Natural killer cell (primary cell): ENCODE results near the gene CNKSR2. TPM values are rescaled to one million over a fixed set of nuclear protein-coding genes. Genes with fewer than 3 reads are reported as not detected.

ENCODE experiments used
- ATAC-seq, 3 donors: fragments of 150-1000 bp in 2 of 3; fragments of 200-7000 bp in 1 of 3; cut with Tn5 transposase; 1 replicate in 1 of 3; 2 replicates in 2 of 3; pipeline ENCODE4 v1.10.0; 2021; ENCODE audit warnings: mild to moderate bottlenecking in 2 of 3, moderate library complexity in 2 of 3
- DNase-seq, 2 donors: peaks; one replicate each; pipeline versions ENCODE4 v3.0.0 to v3.0.0-alpha.2; 2013 to 2021; ENCODE audit warnings: mixed read lengths in 1 of 2
- H3K27ac ChIP-seq: one replicate; pipeline ENCODE4 v1.5.1; 2013; ENCODE audit warnings: mild to moderate bottlenecking, low read length
- H3K27me3 ChIP-seq: one replicate; pipeline ENCODE4 v1.6.1; 2013; ENCODE audit warnings: low read length; ENCODE audit not compliant: control insufficient read depth, insufficient read depth
- H3K36me3 ChIP-seq: one replicate; pipeline ENCODE4 v1.6.1; 2013; ENCODE audit warnings: low read length; ENCODE audit not compliant: control insufficient read depth, insufficient read depth
- H3K4me1 ChIP-seq: one replicate; pipeline ENCODE4 v1.6.1; 2013; ENCODE audit warnings: low read length; ENCODE audit not compliant: control insufficient read depth, insufficient read depth
- H3K4me3 ChIP-seq: one replicate; pipeline ENCODE4 v1.5.1; 2013; ENCODE audit warnings: low read length
- H3K9me3 ChIP-seq: one replicate; pipeline ENCODE4 v1.6.1; 2013; ENCODE audit warnings: low read length; ENCODE audit not compliant: control insufficient read depth, insufficient read depth
- H3K27ac Mint-ChIP-seq, 2 donors: one replicate each; pipeline ENCODE4 v1.8.0; 2022; ENCODE audit warnings: mild to moderate bottlenecking in 2 of 2, mixed read lengths in 2 of 2, moderate library complexity in 1 of 2
- H3K27me3 Mint-ChIP-seq, 2 donors: one replicate each; pipeline ENCODE4 v1.8.0; 2022; ENCODE audit warnings: low read depth in 2 of 2, mixed read lengths in 2 of 2
- H3K36me3 Mint-ChIP-seq: one replicate; pipeline ENCODE4 v1.8.0; 2022; ENCODE audit warnings: mixed read lengths
- H3K4me1 Mint-ChIP-seq, 2 donors: one replicate each; pipeline ENCODE4 v1.8.0; 2022; ENCODE audit warnings: mixed read lengths in 2 of 2
- H3K4me3 Mint-ChIP-seq: one replicate; pipeline ENCODE4 v1.8.0; 2022; ENCODE audit warnings: mild to moderate bottlenecking, moderate library complexity, mixed read lengths
- H3K9me3 Mint-ChIP-seq, 2 donors: one replicate each; pipeline ENCODE4 v1.8.0; 2022; ENCODE audit warnings: mixed read lengths in 2 of 2
- CTCF ChIP-seq: fragments of 200-600 bp; IDR thresholded peaks from one replicate; pipeline ENCODE4 v1.8.0; 2022; ENCODE audit warnings: antibody characterized with exemption
- WGBS: methylation state at CpG from one replicate; pipeline ENCODE4 v1.1.7; 2013; ENCODE audit warnings: missing lambda C conversion rate; ENCODE audit not compliant: insufficient coverage; 5-methylcytosine and 5-hydroxymethylcytosine counted together
- intact Hi-C: fragments of 100-400 bp; cut with micrococcal nuclease; formaldehyde crosslinking; loops from one replicate; pipeline ENCODE4 v1.14.2; 2022
- total RNA-seq, 4 donors: library from RNA; stranded (reverse); fragments of 120-200 nt in 1 of 4; gene quantifications; one replicate each; pipeline versions ENCODE4 v1.2.3 to v1.2.4, GENCODE V29; 2013 to 2022

The CNKSR2 gene
- total RNA-seq, 3 donors from 2014 or later (not counting 1 experiment from before 2014, with no cell fraction given): 1.8 to 2.2 (median 1.8) TPM

GRCh38 chrX:21659320-21659719, 285.1 kb downstream of the CNKSR2 start:
- Histone ChIP-seq H3K9me3 (no peaks in the 10 kb centered on the region), H3K27ac (no peak overlapping the region), H3K36me3 (no peaks in the 10 kb centered on the region), H3K4me1 (peaks cover 4% of the 10 kb centered on the region), H3K4me3 (no peak overlapping the region), H3K27me3 (peaks cover 4% of the 10 kb centered on the region)
- intact Hi-C loops: no loop called here
- ATAC-seq (no peak), DNase-seq (no peak)
- Mint-ChIP-seq H3K27me3 (peaks cover 16 to 20% of the 10 kb centered on the region in 2 donors), H3K4me3 (no peak overlapping the region), H3K4me1 (no peaks in the 10 kb centered on the region), H3K27ac (no peak overlapping the region), H3K9me3 (no peaks in the 10 kb centered on the region), H3K36me3 (no peaks in the 10 kb centered on the region)
- TF ChIP-seq CTCF: no peak
- WGBS: 72% methylated on average over 3 of the region's 3 CpGs

- no peak for DNase-seq
- Mint-ChIP-seq H3K27me3 (peaks cover 16 to 20% of the 10 kb centered on the region in 2 donors), H3K4me3 (peak overlapping the region; percentile 7), H3K9me3 (no peaks in the 10 kb centered on the region), H3K4me1 (no peaks in the 10 kb centered on the region), H3K36me3 (no peaks in the 10 kb centered on the region), H3K27ac (no peak overlapping the region)
- ATAC-seq: no peak
- Histone ChIP-seq H3K36me3 (no peaks in the 10 kb centered on the region), H3K4me3 (no peak overlapping the region), H3K9me3 (no peaks in the 10 kb centered on the region), H3K4me1 (peaks cover 4% of the 10 kb centered on the region), H3K27ac (no peak overlapping the region), H3K27me3 (peaks cover 4% of the 10 kb centered on the region)
- TF ChIP-seq CTCF: no peak
- WGBS: no CpG with 5 or more reads among the region's 2 CpGs
- intact Hi-C loops: no loop called here
These were observed 285.9 kb downstream of the CNKSR2 start for GRCh38 chrX:21660156-21660555.

- Mint-ChIP-seq H3K27ac (no peak overlapping the region), H3K4me1 (no peaks in the 10 kb centered on the region), H3K36me3 (no peaks in the 10 kb centered on the region), H3K27me3 (peaks cover 16 to 20% of the 10 kb centered on the region in 2 donors), H3K9me3 (peaks cover 0 to 2% of the 10 kb centered on the region in 2 donors), H3K4me3 (no peak overlapping the region)
- Histone ChIP-seq H3K36me3 (no peaks in the 10 kb centered on the region), H3K4me3 (no peak overlapping the region), H3K4me1 (peaks cover 4% of the 10 kb centered on the region), H3K27ac (no peak overlapping the region), H3K27me3 (peaks cover 4% of the 10 kb centered on the region), H3K9me3 (no peaks in the 10 kb centered on the region)
- intact Hi-C loops: no loop called here
- DNase-seq (no peak), ATAC-seq (no peak)
- 73% methylated on average over 2 of the region's 6 CpGs for WGBS
- no peak for TF ChIP-seq CTCF
These were observed 287.1 kb downstream of the CNKSR2 start for GRCh38 chrX:21661316-21661715.

- peaks cover 13 to 20% of the 10 kb centered on the region in 2 donors for H3K27me3 Mint-ChIP-seq
- 91% methylated on average over 1 of the region's 4 CpGs for WGBS
- Histone ChIP-seq H3K4me1 (no peaks in the 10 kb centered on the region), H3K4me3 (no peak overlapping the region), H3K36me3 (no peaks in the 10 kb centered on the region), H3K9me3 (no peaks in the 10 kb centered on the region), H3K27me3 (no peaks in the 10 kb centered on the region), H3K27ac (no peak overlapping the region)
- no peaks in the 10 kb centered on the region for H3K4me1 Mint-ChIP-seq
- no peaks in the 10 kb centered on the region for H3K36me3 Mint-ChIP-seq
- no peak for TF ChIP-seq CTCF
- H3K9me3 Mint-ChIP-seq: peaks cover 0 to 2% of the 10 kb centered on the region in 2 donors
- no peak overlapping the region for H3K27ac Mint-ChIP-seq
- ATAC-seq (no peak), DNase-seq (no peak)
- H3K4me3 Mint-ChIP-seq: no peak overlapping the region
- intact Hi-C loops: no loop called here
These were observed 288.5 kb downstream of the CNKSR2 start for GRCh38 chrX:21662761-21663160.
